Kasumi-1 (cell line): ENCODE results near the gene SLC16A13.
"Not testable (repeated sequence)": the region's sequence is repeated elsewhere in the genome, so short reads cannot be mapped to it uniquely, and the experiment has no call there.

Source experiments
- DNase-seq, 2 experiments: peaks; one replicate each; lab custom pipeline; 2025; lab: John Stamatoyannopoulos, UW

Gene SLC16A13

GRCh38 chr17:7029659-7030058, 6.2 kb upstream of the SLC16A13 start:
- peak; percentile 15 to 42 for DNase-seq

- peak; percentile 24 to 45 for DNase-seq
These were observed 742 bp upstream of the SLC16A13 start for GRCh38 chr17:7034955-7035590.

DNA sequence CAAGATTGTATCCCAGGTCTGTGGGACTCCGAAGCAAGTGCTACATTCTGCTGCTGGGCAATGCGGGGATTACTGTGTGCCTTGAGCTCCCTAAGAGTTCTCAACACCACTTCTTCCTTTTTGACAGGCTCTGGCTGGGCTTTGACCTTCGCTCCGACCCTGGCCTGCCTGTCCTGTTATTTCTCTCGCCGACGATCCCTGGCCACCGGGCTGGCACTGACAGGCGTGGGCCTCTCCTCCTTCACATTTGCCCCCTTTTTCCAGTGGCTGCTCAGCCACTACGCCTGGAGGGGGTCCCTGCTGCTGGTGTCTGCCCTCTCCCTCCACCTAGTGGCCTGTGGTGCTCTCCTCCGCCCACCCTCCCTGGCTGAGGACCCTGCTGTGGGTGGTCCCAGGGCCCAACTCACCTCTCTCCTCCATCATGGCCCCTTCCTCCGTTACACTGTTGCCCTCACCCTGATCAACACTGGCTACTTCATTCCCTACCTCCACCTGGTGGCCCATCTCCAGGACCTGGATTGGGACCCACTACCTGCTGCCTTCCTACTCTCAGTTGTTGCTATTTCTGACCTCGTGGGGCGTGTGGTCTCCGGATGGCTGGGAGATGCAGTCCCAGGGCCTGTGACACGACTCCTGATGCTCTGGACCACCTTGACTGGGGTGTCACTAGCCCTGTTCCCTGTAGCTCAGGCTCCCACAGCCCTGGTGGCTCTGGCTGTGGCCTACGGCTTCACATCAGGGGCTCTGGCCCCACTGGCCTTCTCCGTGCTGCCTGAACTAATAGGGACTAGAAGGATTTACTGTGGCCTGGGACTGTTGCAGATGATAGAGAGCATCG, 2.4 kb downstream of the SLC16A13 start:
- no peak for DNase-seq

GRCh38 chr17:7039832-7040231, 4.0 kb downstream of the SLC16A13 start:
- no peak for DNase-seq

GRCh38 chr17:7041607-7042500, 6.0 kb downstream of the SLC16A13 start:
- DNase-seq = no peak

DNA sequence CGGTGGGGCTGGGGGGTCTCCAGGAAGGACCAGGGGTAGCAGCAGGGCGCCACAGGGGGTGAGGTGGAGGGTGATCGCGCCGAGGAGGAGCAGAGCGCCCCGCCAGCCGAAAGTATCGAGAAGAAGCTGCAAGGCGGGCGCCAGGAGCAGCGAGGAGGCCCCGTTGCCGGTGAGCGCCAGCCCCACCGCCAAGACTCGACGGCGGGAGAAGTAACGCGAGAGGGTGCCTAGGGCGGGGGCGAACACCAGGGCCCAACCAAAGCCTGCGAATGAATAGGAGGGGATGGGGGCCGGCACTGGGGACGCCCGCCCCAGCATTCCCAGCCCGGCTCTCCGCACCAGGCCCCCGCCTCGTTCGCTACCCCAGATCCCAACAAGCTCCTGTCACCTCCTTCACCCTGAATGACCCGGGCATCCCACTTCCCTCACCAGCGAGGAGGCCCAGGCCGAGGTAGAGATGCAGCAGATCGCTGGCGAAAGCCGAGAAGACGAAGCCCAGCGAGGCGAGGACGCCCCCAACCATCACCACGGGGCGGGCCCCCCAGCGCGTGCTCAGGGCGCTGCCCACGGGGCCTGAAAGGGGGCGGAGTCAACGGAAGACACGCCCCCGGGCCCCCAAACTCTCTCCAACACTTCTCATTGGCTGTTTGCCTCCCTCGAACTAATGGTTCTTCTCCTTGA, 6.8 kb downstream of the SLC16A13 start:
- DNase-seq = no peak

DNA sequence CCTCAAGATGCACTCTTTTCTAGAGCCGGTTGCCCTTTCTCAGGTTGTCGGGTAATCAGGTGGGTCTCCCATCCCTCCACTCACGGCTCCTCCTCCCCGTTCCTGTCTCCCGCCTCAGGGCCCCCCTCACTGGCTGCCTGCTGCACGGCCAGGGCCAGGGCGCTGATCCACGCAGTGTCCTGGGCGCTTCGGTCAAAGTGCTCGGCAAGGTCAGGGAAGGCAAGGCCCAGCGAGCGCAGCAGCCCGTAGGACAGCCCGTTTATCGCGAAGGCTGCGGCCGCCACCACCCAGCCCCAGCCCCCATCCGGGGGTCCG, 7.3 kb downstream of the SLC16A13 start:
- DNase-seq = no peak

DNA sequence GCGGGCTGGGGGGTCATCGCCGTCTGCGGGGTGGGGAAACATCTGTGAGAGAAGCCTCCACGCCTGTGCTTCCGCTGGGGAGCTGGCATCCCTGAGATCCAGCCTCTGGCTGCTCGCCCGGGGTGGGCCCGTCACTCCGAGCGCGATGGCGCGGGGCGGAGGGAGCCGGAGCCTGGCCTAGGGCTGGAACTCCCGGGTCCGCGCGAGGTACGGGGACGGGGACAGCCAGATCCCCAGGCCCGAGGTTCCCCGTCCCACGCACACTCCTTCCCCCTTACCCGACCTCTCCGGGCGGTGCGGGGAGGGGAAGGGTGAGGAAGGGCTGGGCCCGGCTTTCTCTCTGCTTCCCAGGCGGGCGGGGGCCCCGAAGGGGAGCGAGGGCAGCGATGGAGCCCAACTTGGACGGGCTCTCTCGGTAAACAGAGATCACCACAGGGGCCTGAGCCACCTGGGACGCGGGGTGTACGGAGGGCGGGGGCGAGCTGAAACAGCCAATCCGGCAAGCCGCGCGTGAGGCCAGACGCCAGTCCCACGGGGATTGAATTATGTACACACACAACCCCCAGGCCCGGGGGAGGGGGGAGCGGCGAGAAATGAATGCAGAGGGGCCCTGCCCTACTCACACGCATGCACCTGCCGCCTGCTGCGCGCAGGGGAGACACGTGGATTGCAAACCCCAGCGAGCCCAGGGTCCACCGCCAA, 7.8 kb downstream of the SLC16A13 start, which contains the start of gene SLC16A11:
SLC16A11 (minus strand) TSS at position 596 of the 702 bp plus-strand sequence; CDS start at position 17, 579 bp downstream.
- no peak for DNase-seq

DNA sequence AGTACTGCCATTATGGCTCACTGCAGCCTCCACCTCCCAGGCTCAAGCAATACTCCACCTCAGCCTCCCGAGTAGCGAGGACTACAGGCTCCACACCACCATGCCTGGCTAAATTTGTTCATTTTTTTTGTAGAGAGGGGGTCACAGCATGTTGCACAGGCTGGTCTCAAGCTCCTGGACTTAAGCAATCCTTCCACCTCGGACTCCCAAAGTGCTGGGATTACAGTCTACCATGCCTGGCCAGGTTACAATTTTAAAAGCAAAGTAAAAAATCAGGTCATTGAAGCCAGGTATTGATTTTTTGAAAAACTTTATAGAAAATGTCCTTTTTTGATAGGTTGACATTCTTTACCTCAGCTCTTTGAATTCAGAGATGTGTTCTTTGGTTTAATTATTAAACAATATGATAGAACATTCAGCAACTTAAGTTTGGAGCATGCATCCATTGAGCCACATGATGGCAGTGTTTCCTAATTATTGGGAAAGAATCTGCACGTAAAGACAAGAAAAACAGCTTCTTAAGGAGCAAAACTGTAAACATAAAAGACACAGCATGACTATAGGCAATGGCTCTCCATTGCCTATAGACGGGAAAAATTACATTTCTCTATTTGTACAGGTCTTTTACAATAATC, 9.8 kb downstream of the SLC16A13 start:
- peak; percentile 27 to 56 for DNase-seq

DNA sequence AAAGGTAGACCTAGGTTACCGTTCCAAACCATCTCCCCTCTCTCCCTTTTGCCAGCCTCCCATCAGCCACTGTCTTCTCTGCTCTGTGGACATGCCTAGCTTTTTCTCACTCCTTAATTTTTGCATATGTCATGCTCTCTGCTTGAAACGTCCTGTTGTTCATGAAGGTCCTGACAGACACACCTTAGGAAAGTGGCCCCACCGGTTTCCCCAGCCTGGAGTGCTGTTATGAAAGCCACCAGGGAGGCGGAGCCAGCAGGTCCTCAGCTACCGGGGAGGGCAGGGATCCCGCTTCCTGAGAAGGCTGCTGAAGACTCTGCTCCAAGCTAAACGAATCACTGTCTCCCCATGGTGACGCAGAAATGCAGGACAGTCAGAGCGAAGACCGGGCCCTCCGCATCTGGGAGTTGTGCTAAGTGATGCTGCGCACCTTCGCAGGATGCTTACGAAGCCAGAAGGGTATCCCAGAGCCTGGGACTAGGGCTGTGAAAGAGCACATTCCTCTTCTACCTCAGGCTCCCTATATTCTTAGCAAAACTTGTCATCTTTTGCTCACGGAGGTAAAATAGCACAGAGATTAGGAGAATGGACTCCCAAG, 10.4 kb downstream of the SLC16A13 start:
- no peak for DNase-seq

DNA sequence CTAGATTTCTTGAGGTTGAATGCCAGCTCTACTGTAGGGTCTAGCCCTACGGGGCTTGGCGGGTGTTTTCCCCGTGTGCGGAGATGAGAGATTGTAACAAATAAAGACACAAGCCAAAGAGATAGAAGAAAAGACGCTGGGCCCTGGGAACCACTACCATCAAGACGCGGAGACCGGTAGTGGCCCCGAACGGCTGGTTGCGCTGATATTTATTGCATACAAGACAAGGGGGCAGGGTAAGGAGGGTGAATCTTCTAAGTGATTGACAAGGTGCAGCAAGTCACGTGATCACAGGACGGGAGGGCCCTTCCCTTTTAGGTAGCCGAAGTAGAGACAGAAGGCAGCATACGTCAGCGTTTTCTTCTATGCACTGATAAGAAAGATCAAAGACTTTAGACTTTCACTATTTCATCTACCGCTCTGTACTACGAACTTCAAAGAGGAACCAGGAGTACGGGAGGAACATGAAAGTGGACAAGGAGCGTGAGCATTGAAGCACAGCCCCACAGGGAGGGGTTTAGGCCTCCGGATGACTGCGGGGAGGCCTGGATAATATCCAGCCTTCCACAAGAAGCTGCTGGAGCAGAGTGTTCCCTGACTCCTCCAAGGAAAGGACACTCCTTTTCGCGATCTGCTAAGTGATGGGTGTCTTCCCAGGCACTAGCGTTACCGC, 11.0 kb downstream of the SLC16A13 start:
- DNase-seq = not testable (repeated sequence)

DNA sequence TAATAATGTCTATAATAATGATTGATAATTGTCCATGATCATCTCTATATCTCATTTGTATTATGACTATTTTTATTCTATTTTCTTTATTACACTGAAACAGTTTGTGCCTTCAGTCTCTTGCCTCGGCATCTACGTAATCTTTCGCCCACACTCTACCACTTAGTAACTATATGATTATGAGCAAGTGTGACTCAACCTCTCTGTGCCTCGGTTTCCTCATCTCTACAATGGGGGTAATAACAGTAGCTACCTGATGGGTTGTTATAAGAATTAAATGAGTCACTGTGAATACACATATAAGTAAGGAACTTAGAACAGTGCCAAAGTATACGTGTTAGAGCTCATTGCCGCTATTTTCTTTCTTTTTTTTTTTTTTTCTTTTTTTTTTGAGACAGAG, 11.8 kb downstream of the SLC16A13 start:
- DNase-seq = no peak

- DNase-seq = no peak
These were observed 13.2 kb downstream of the SLC16A13 start for GRCh38 chr17:7048968-7049367.

- not testable (repeated sequence) for DNase-seq
These were observed 14.8 kb downstream of the SLC16A13 start for GRCh38 chr17:7050583-7050982.

DNA sequence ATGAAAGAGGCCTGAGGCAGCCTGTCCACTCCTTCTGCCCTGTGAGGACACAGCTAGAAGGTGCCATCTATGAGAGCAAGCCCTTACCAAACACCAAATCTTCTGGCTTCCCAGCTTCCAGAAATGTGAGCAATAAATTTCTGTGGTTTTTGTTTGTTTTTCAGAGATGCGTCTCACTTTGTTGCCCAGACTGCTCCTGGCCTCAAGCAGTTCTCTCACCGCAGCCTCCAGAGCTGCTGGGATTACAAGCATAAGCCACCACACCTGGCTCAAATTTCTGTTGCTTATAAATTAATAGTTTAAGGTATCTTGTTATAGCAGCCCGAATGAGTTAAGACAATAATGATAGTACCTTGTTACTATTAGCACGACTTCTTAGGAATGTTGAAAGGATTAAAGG, 20.6 kb downstream of the SLC16A13 start:
- no peak for DNase-seq

- DNase-seq = no peak
These were observed 23.1 kb downstream of the SLC16A13 start for GRCh38 chr17:7058831-7059447.

- DNase-seq = no peak
These were observed 24.5 kb downstream of the SLC16A13 start for GRCh38 chr17:7060165-7060891.

- DNase-seq = no peak
These were observed 27.8 kb downstream of the SLC16A13 start for GRCh38 chr17:7063518-7064094.
